ENCODE results near the gene ARHGAP32. TPM values are rescaled to one million over a fixed set of nuclear protein-coding genes. Genes with fewer than 3 reads are reported as not detected.

The ARHGAP32 gene
- total RNA-seq, 2 experiments from 2014 or later, result not detected

GRCh38 chr11:129066229-129066628, 125.9 kb downstream of the ARHGAP32 start:
- no peak overlapping the region for H3K4me2 ChIP-seq (ENCODE audit: low read length)
- no peaks in the 10 kb centered on the region for H4K20me1 ChIP-seq (ENCODE audit: insufficient read depth, low read length)
- BruUV-seq (replicated peaks), result no TSS peak
- H3K9me2 ChIP-seq (ENCODE audit: insufficient read depth, low read length), result no peaks in the 10 kb centered on the region
- intact Hi-C loops (cut with micrococcal nuclease; ENCODE audit: unreplicated experiment), result no loop called here
- no peak overlapping the region for H3K27ac ChIP-seq (ENCODE audit: low read depth, low read length, poor library complexity, severe bottlenecking)
- no peak for DNase-seq (ENCODE audit: low spot score)
- TF ChIP-seq EZH2phosphoT487 (IDR thresholded peaks at IDR 0.05; ENCODE audit: borderline replicate concordance, low read depth, low read length) (no peak), CTCF (conservative IDR thresholded peaks at IDR 0.05; ENCODE audit: low read length) (no peak)
- no peaks in the 10 kb centered on the region for H3K79me2 ChIP-seq (ENCODE audit: insufficient read depth, low read depth, low read length)
- CTCF ChIA-PET (ENCODE audit: unreplicated experiment), result no interaction called here
- no peak overlapping the region for H3K4me3 ChIP-seq (ENCODE audit: low read depth, low read length, poor library complexity, severe bottlenecking)
- no peaks in the 10 kb centered on the region for H3K9me3 ChIP-seq (ENCODE audit: low read length)
- no peak overlapping the region for H2AFZ ChIP-seq (ENCODE audit: low read length)
- H3K36me3 ChIP-seq (ENCODE audit: insufficient read depth, low read length), result no peaks in the 10 kb centered on the region
- POLR2A ChIA-PET, result interaction anchor here (1.2 kb wide), 1 partner anchor 180 kb away, joined by 3 read pairs; no protein-coding TSS in a partner anchor
- H3K4me1 ChIP-seq (ENCODE audit: insufficient read depth, low read length, poor library complexity, severe bottlenecking), result no peaks in the 10 kb centered on the region

DNA sequence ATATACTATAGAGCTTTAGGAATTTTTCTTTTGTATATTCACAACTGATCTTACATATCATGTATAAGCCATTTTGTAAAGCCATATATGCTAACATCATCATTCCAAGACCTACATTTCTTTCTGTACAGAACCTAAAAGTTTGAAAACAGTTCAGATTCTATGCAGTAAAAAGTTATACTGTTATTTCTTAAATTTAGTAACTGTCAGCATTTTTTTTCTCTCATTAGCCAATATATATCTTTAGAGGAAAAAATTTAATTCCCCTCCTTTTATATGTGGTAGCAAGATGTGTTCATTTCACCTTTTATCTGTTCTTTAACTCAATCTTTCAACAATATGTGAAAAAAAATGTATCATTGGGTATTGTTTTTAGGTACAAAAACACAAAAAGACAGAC, 129.0 kb downstream of the ARHGAP32 start:
- Histone ChIP-seq H3K9me3 (ENCODE audit: low read length) (no peaks in the 10 kb centered on the region), H3K4me3 (ENCODE audit: low read depth, low read length, poor library complexity, severe bottlenecking) (no peak overlapping the region), H3K27ac (ENCODE audit: low read depth, low read length, poor library complexity, severe bottlenecking) (no peak overlapping the region), H3K4me1 (ENCODE audit: insufficient read depth, low read length, poor library complexity, severe bottlenecking) (no peaks in the 10 kb centered on the region), H4K20me1 (ENCODE audit: insufficient read depth, low read length) (no peaks in the 10 kb centered on the region), H2AFZ (ENCODE audit: low read length) (no peak overlapping the region), H3K9me2 (ENCODE audit: insufficient read depth, low read length) (no peaks in the 10 kb centered on the region), H3K36me3 (ENCODE audit: insufficient read depth, low read length) (no peaks in the 10 kb centered on the region), H3K4me2 (ENCODE audit: low read length) (no peak overlapping the region), H3K79me2 (ENCODE audit: insufficient read depth, low read depth, low read length) (no peaks in the 10 kb centered on the region)
- BruUV-seq (replicated peaks), result no TSS peak
- DNase-seq (ENCODE audit: low spot score), result no peak
- TF ChIP-seq EZH2phosphoT487 (IDR thresholded peaks at IDR 0.05; ENCODE audit: borderline replicate concordance, low read depth, low read length) (no peak), CTCF (conservative IDR thresholded peaks at IDR 0.05; ENCODE audit: low read length) (no peak)
- CTCF ChIA-PET (ENCODE audit: unreplicated experiment), result no interaction called here
- POLR2A ChIA-PET, result interaction anchor here (0.6 kb wide), 1 partner anchor 864 kb away, joined by 4 read pairs; no protein-coding TSS in a partner anchor
- intact Hi-C loops (cut with micrococcal nuclease; ENCODE audit: unreplicated experiment), result no loop called here

DNA sequence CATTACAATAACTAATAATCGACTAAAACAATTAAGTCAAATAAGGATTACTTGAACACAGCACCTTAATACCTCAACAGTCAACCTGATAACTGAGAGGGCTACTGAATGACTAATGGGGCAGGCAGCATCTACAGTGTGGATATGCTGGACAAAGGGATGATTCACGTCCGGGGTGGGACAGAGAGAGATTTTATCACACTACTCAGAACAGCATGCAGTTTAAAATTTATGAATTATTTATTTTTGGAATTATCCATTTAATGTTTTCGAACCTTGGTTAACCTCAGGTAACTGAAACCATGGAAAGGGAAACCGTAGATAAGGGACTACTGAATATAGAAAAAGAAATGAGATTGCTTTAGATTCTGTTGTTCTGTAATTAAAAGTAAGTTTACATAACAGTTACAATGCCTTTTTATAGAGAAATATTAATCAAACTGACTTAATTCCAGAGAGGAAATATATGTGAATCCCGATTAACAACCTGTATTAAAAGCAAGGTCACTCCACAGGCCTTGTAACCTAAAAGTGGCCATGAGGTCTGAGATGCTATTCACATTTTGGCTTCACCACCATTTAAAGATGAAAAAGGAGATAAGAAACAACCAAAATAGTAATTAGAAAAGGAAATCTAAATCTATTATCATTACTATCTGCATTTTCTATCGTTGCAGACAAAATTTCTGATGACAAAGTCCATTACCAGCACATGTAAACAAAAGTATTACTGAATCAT, 130.5 kb downstream of the ARHGAP32 start:
- Histone ChIP-seq H3K4me1 (ENCODE audit: insufficient read depth, low read length, poor library complexity, severe bottlenecking) (no peaks in the 10 kb centered on the region), H3K36me3 (ENCODE audit: insufficient read depth, low read length) (no peaks in the 10 kb centered on the region), H3K27ac (ENCODE audit: low read depth, low read length, poor library complexity, severe bottlenecking) (no peak overlapping the region), H3K9me3 (ENCODE audit: low read length) (no peaks in the 10 kb centered on the region), H3K4me3 (ENCODE audit: low read depth, low read length, poor library complexity, severe bottlenecking) (no peak overlapping the region), H2AFZ (ENCODE audit: low read length) (no peak overlapping the region), H3K4me2 (ENCODE audit: low read length) (no peak overlapping the region), H4K20me1 (ENCODE audit: insufficient read depth, low read length) (no peaks in the 10 kb centered on the region), H3K9me2 (ENCODE audit: insufficient read depth, low read length) (no peaks in the 10 kb centered on the region), H3K79me2 (ENCODE audit: insufficient read depth, low read depth, low read length) (no peaks in the 10 kb centered on the region)
- TF ChIP-seq CTCF (conservative IDR thresholded peaks at IDR 0.05; ENCODE audit: low read length) (no peak), EZH2phosphoT487 (IDR thresholded peaks at IDR 0.05; ENCODE audit: borderline replicate concordance, low read depth, low read length) (no peak)
- intact Hi-C loops (cut with micrococcal nuclease; ENCODE audit: unreplicated experiment), result no loop called here
- CTCF ChIA-PET (ENCODE audit: unreplicated experiment), result no interaction called here
- DNase-seq (ENCODE audit: low spot score), result no peak
- POLR2A ChIA-PET, result no interaction called here
- no TSS peak for BruUV-seq (replicated peaks)
